HEK293 (cell line): ENCODE results near the gene SCPEP1.

Source experiments
- CTCF ChIA-PET: fragments of 350-600 bp; formaldehyde crosslinking; extraction: SDS; loops from one replicate; lab custom pipeline; 2021; ENCODE audit warnings: antibody characterized with exemption; lab: Yijun Ruan, JAX
- POLR2A ChIA-PET: fragments of 300-600 bp; formaldehyde crosslinking; extraction: SDS; loops from one replicate; lab custom pipeline; 2020; ENCODE audit warnings: antibody characterized with exemption, inconsistent platforms; lab: Yijun Ruan, JAX
- H3K27ac ChIP-seq: fragments of 200-500 bp; sonication (Bioruptor generic); 2 replicates; pipeline ENCODE4 v1.5.1; 2014; ENCODE audit warnings: low read depth, low read length, control low read depth, inconsistent platforms; ENCODE audit errors: extremely low read depth
- H3K36me3 ChIP-seq, 2 experiments: fragments of 200-500 bp in 1 of 2; sonication (Bioruptor generic) in 1 of 2; 1 replicate in 1 of 2; 2 replicates in 1 of 2; pipeline ENCODE4 v1.5.1; 2014 to 2017; ENCODE audit warnings: inconsistent platforms in 2 of 2, low read length in 2 of 2; ENCODE audit not compliant: control insufficient read depth in 2 of 2, insufficient read depth in 1 of 2
- H3K4me1 ChIP-seq: fragments of 200-500 bp; sonication (Bioruptor generic); 2 replicates; pipeline ENCODE4 v1.5.1; 2014; ENCODE audit warnings: mild to moderate bottlenecking, low read length, inconsistent platforms; ENCODE audit not compliant: control insufficient read depth, insufficient read depth
- H3K4me3 ChIP-seq: 2 replicates; pipeline ENCODE4 v1.5.1; 2011; ENCODE audit warnings: low read depth, mild to moderate bottlenecking, control low read depth, low read length, moderate library complexity
- H3K9me3 ChIP-seq: fragments of 200-500 bp; sonication (Bioruptor generic); 2 replicates; pipeline ENCODE4 v1.5.1; 2014; ENCODE audit warnings: low read depth, low read length, inconsistent platforms; ENCODE audit not compliant: control insufficient read depth, insufficient read depth
- IKZF3 ChIP-seq: fragments of 450-650 bp; IDR thresholded peaks from 2 replicates; pipeline ENCODE4 v1.5.0; 2018; ENCODE audit warnings: missing biosample characterization, mild to moderate bottlenecking, missing genetic modification characterization, moderate library complexity
- OVOL3 ChIP-seq: fragments of 450-650 bp; formaldehyde crosslinking; IDR thresholded peaks from 2 replicates; pipeline ENCODE4 v1.5.1; 2016; ENCODE audit warnings: missing biosample characterization, missing genetic modification characterization
- PRDM10 ChIP-seq: fragments of 450-650 bp; formaldehyde crosslinking; IDR thresholded peaks from 2 replicates; pipeline ENCODE4 v1.5.1; 2016; ENCODE audit warnings: missing biosample characterization, missing genetic modification characterization
- PRDM4 ChIP-seq: fragments of 450-650 bp; formaldehyde crosslinking; IDR thresholded peaks from 2 replicates; pipeline ENCODE4 v1.5.1; 2017; ENCODE audit warnings: missing biosample characterization, missing genetic modification characterization
- SALL2 ChIP-seq: fragments of 450-650 bp; formaldehyde crosslinking; IDR thresholded peaks from 2 replicates; pipeline ENCODE4 v1.5.0; 2017; ENCODE audit warnings: missing biosample characterization, mild to moderate bottlenecking, missing genetic modification characterization, borderline replicate concordance
- SCRT1 ChIP-seq: fragments of 450-650 bp; formaldehyde crosslinking; IDR thresholded peaks from 2 replicates; pipeline ENCODE4 v1.5.1; 2016; ENCODE audit warnings: missing biosample characterization, missing genetic modification characterization, borderline replicate concordance
- SETDB1 ChIP-seq: IDR thresholded peaks from one replicate; pipeline ENCODE4 v1.6.1; 2017; ENCODE audit warnings: mild to moderate bottlenecking, low read length, moderate library complexity, mixed read lengths; ENCODE audit not compliant: insufficient read length
- TRIM28 ChIP-seq: IDR thresholded peaks from 2 replicates; pipeline ENCODE4 v1.6.1; 2011; ENCODE audit warnings: low read length, control low read depth, borderline replicate concordance
- ZIC2 ChIP-seq: fragments of 450-650 bp; formaldehyde crosslinking; IDR thresholded peaks from 2 replicates; pipeline ENCODE4 v1.5.1; 2016; ENCODE audit warnings: missing biosample characterization, missing genetic modification characterization
- ZNF155 ChIP-seq: fragments of 450-650 bp; formaldehyde crosslinking; IDR thresholded peaks from 2 replicates; pipeline ENCODE4 v1.5.1; 2016; ENCODE audit warnings: missing biosample characterization, missing genetic modification characterization
- ZNF221 ChIP-seq: fragments of 450-650 bp; formaldehyde crosslinking; IDR thresholded peaks from 2 replicates; pipeline ENCODE4 v1.5.1; 2017; ENCODE audit warnings: missing biosample characterization, missing genetic modification characterization, borderline replicate concordance
- ZNF311 ChIP-seq: fragments of 450-650 bp; formaldehyde crosslinking; IDR thresholded peaks from 2 replicates; pipeline ENCODE4 v1.5.1; 2017; ENCODE audit warnings: missing biosample characterization, missing genetic modification characterization, borderline replicate concordance
- ZNF324 ChIP-seq: fragments of 450-650 bp; formaldehyde crosslinking; IDR thresholded peaks from 2 replicates; pipeline ENCODE4 v1.5.1; 2016; ENCODE audit warnings: missing biosample characterization, missing genetic modification characterization
- ZNF335 ChIP-seq: fragments of 450-650 bp; formaldehyde crosslinking; conservative IDR thresholded peaks from 2 replicates; pipeline ENCODE4 v1.5.1; 2016; ENCODE audit warnings: missing biosample characterization, missing genetic modification characterization
- ZNF391 ChIP-seq: fragments of 450-650 bp; formaldehyde crosslinking; IDR thresholded peaks from 2 replicates; pipeline ENCODE4 v1.5.1; 2016; ENCODE audit warnings: low read depth, missing biosample characterization, missing genetic modification characterization, borderline replicate concordance
- ZNF404 ChIP-seq: fragments of 450-650 bp; formaldehyde crosslinking; IDR thresholded peaks from 2 replicates; pipeline ENCODE4 v1.5.1; 2017; ENCODE audit warnings: missing biosample characterization, missing genetic modification characterization
- ZNF48 ChIP-seq: fragments of 450-650 bp; formaldehyde crosslinking; IDR thresholded peaks from 2 replicates; pipeline ENCODE4 v1.5.1; 2016; ENCODE audit warnings: missing biosample characterization, missing genetic modification characterization
- ZNF510 ChIP-seq: fragments of 450-650 bp; formaldehyde crosslinking; IDR thresholded peaks from 2 replicates; pipeline ENCODE4 v1.5.1; 2018; ENCODE audit warnings: mild to moderate bottlenecking, missing genetic modification characterization, missing biosample characterization; ENCODE audit not compliant: insufficient replicate concordance
- ZNF560 ChIP-seq: fragments of 450-650 bp; formaldehyde crosslinking; IDR thresholded peaks from 2 replicates; pipeline ENCODE4 v1.5.1; 2017; ENCODE audit warnings: missing biosample characterization, missing genetic modification characterization, borderline replicate concordance
- ZNF704 ChIP-seq: fragments of 450-650 bp; formaldehyde crosslinking; IDR thresholded peaks from 2 replicates; pipeline ENCODE4 v1.5.1; 2016; ENCODE audit warnings: missing biosample characterization, missing genetic modification characterization
- ZNF768 ChIP-seq: fragments of 450-650 bp; formaldehyde crosslinking; IDR thresholded peaks from 2 replicates; pipeline ENCODE4 v1.5.1; 2018; ENCODE audit warnings: missing biosample characterization, mild to moderate bottlenecking, missing genetic modification characterization
- ZNF792 ChIP-seq: fragments of 450-650 bp; formaldehyde crosslinking; IDR thresholded peaks from 2 replicates; pipeline ENCODE4 v1.5.1; 2016; ENCODE audit warnings: missing biosample characterization, missing genetic modification characterization

The SCPEP1 gene

GRCh38 chr17:57010487-57010886 is 32.6 kb downstream of the SCPEP1 start:
- no peak overlapping the region for H3K4me3 ChIP-seq
- H3K27ac ChIP-seq = no peak overlapping the region
- TF ChIP-seq ZIC2 (tag by site-specific recombination) (no peak), PRDM4 (tag by site-specific recombination) (no peak), ZNF335 (tag by site-specific recombination) (0 out of 2 replicates have a peak, but pooled peaks have one; percentile 5), ZNF560 (no peak)
- POLR2A ChIA-PET = interaction anchor here (0.6 to 0.7 kb wide), 2 partner anchors 11 to 793 kb away, joined by 3 read pairs; no protein-coding TSS in a partner anchor
- no peaks in the 10 kb centered on the region for H3K4me1 ChIP-seq
- H3K36me3 ChIP-seq = peaks cover 0 to 6% of the 10 kb centered on the region in 2 experiments; a peak in 1 of 3 replicates
- no peaks in the 10 kb centered on the region for H3K9me3 ChIP-seq
- CTCF ChIA-PET = interaction anchor here (0.5 to 2.2 kb wide), 21 partner anchors 9 to 828 kb away, joined by 3 to 26 read pairs (median 4); no protein-coding TSS in a partner anchor

- H3K27ac ChIP-seq = no peak overlapping the region
- TF ChIP-seq PRDM10 (tag by site-specific recombination) (no peak), OVOL3 (tag by site-specific recombination) (no peak)
- no peaks in the 10 kb centered on the region for H3K4me1 ChIP-seq
- ChIA-PET POLR2A (no interaction called here), CTCF (interaction anchor here (0.7 to 1.9 kb wide), 4 partner anchors 8 to 342 kb away, joined by 3 to 13 read pairs (median 4); no protein-coding TSS in a partner anchor)
- H3K36me3 ChIP-seq = no peaks in the 10 kb centered on the region
- no peak overlapping the region for H3K4me3 ChIP-seq
- no peaks in the 10 kb centered on the region for H3K9me3 ChIP-seq
Observed at GRCh38 chr17:57011491-57012015, 33.6 kb downstream of the SCPEP1 start.

- no peaks in the 10 kb centered on the region for H3K36me3 ChIP-seq
- no peak overlapping the region for H3K27ac ChIP-seq
- no peak overlapping the region for H3K4me3 ChIP-seq
- ChIA-PET POLR2A (no interaction called here), CTCF (no interaction called here)
- H3K9me3 ChIP-seq = no peaks in the 10 kb centered on the region
- no peaks in the 10 kb centered on the region for H3K4me1 ChIP-seq
- TF ChIP-seq ZNF221 (tag by site-specific recombination) = no peak
- TF ChIP-seq SCRT1 (tag by site-specific recombination) = no peak
- TF ChIP-seq ZNF704 (tag by site-specific recombination) = no peak
- TF ChIP-seq IKZF3 = no peak
- no peak for TF ChIP-seq ZNF510 (tag by site-specific recombination)
- no peak for TF ChIP-seq ZNF404
- no peak for TF ChIP-seq SETDB1
- TF ChIP-seq ZNF391 = no peak
- TF ChIP-seq ZNF311 = no peak
- no peak for TF ChIP-seq TRIM28
- no peak for TF ChIP-seq ZNF792
- no peak for TF ChIP-seq SALL2 (tag by site-specific recombination)
- TF ChIP-seq ZNF48 (tag by site-specific recombination) = no peak
- no peak for TF ChIP-seq ZNF155 (tag by site-specific recombination)
- TF ChIP-seq ZNF324 (tag by site-specific recombination) = no peak
- TF ChIP-seq ZNF768 (tag by site-specific recombination) = no peak
Observed at GRCh38 chr17:57016071-57016763, 38.3 kb downstream of the SCPEP1 start.
